ENCODE measurements around the gene KIAA1217. TPM values are rescaled to one million over a fixed set of nuclear protein-coding genes. Genes with fewer than 3 reads are reported as not detected.

The KIAA1217 gene
- total RNA-seq, 1 experiment from 2014 or later, result 18.6 TPM

DNA sequence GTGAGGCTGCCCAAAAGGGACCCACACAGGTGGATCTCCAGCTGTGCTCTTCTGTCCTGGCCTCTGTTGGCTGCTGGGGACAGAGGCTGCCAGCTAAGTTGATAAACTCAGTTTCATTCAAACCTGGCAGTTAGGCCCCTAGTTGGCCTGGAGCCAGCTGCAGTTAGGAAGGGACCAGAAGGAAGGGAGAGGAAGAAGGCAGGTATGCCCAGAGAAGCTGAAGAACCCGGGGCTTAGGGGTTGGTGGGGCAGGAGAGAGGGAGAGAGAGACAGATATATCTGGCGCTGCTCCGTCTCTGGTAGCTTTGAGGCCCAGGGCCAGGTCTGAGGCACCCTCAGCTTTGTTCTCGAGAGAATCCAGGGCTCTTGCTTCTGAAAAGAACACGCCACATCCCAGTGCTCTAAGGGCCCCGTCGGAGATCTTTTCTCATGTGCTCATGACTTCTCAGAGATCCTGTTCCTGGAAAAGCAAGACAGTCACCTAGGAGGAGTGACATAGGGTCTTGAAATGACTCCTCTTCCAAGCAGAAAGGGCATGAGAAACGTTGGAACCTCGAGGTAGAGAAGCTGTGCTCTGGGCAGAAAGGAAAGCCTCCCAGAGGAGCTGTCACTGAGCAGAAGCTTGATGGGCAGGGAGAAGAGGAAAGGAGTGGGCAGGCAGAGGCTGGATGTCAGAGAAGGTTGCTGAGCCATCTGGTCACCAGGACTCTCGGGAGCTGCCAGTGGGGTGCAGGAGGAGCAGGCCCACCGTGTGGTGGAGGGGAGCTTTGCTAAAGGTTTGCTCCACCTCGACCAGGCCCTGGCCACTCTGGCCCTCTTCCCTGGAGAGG is 361.1 kb downstream of the KIAA1217 start:
- Histone ChIP-seq H2BK12ac (ENCODE audit: insufficient read length, low read depth, low read length) (no peak overlapping the region), H4K5ac (ENCODE audit: insufficient read length, low read depth, low read length) (no peak overlapping the region), H4K8ac (replicated peaks; ENCODE audit: insufficient read length, low read depth, low read length) (no peak overlapping the region), H3K4me2 (ENCODE audit: insufficient read depth, insufficient read length, low read length) (no peak overlapping the region), H2AK5ac (ENCODE audit: insufficient read length, low read length) (no peak overlapping the region), H3K23me2 (ENCODE audit: insufficient read length, low read depth, low read length, poor library complexity, severe bottlenecking) (no peaks in the 10 kb centered on the region), H3K27me3 (ENCODE audit: insufficient read depth, low read length) (no peaks in the 10 kb centered on the region), H3K14ac (ENCODE audit: insufficient read depth, low read length) (no peak overlapping the region), H3K9me3 (ENCODE audit: control insufficient read depth, low read depth, low read length) (no peaks in the 10 kb centered on the region), H2BK15ac (ENCODE audit: low read depth, low read length) (no peak overlapping the region), H4K91ac (ENCODE audit: insufficient read length, low read depth, low read length) (no peak overlapping the region), H2AFZ (ENCODE audit: low read length) (no peak overlapping the region), H3K9ac (ENCODE audit: extremely low read depth, insufficient read length, low read length) (no peak overlapping the region), H4K20me1 (ENCODE audit: control insufficient read depth, insufficient read depth, insufficient read length) (no peaks in the 10 kb centered on the region), H3K79me2 (ENCODE audit: insufficient read depth, low read length) (no peaks in the 10 kb centered on the region), H3K79me1 (ENCODE audit: insufficient read depth, low read depth, low read length, poor library complexity, severe bottlenecking) (no peaks in the 10 kb centered on the region), H3T11ph (ENCODE audit: low read length) (no peak overlapping the region), H3K23ac (ENCODE audit: insufficient read length, low read depth, low read length) (no peak overlapping the region), H3K18ac (ENCODE audit: insufficient read length, low read depth, low read length) (no peak overlapping the region), H3K4me1 (ENCODE audit: insufficient read depth, low read length) (no peaks in the 10 kb centered on the region), H3K27ac (ENCODE audit: insufficient read length, low read depth, low read length) (no peak overlapping the region), H2BK120ac (ENCODE audit: low read depth, low read length, poor library complexity, severe bottlenecking) (no peak overlapping the region), H3K4ac (ENCODE audit: low read depth, low read length) (no peak overlapping the region), H2BK20ac (ENCODE audit: low read depth, low read length, poor library complexity, severe bottlenecking) (no peak overlapping the region), H3K56ac (ENCODE audit: insufficient read length, low read depth, low read length) (no peak overlapping the region), H2BK5ac (ENCODE audit: insufficient read length, low read length) (no peak overlapping the region)
- no peak overlapping the region for H3K27ac Mint-ChIP-seq
- DNase-seq, result no peak
- H3K9me3 Mint-ChIP-seq, result peaks cover 0 to 3% of the 10 kb centered on the region in 2 experiments; a peak in 1 of 5 replicates
- H3K27me3 Mint-ChIP-seq (ENCODE audit: low read depth), result peaks cover 5% of the 10 kb centered on the region
- no peak overlapping the region; a peak in 1 of 5 replicates for H3K4me3 Mint-ChIP-seq
- WGBS (ENCODE audit: extremely low coverage, insufficient read length, low lambda C conversion rate), result no CpG with 5 or more reads among the region's 12 CpGs
- peaks cover 0 to 5% (median 0%) of the 10 kb centered on the region in 3 experiments; a peak in 2 of 7 replicates for H3K36me3 Mint-ChIP-seq (ENCODE audit: insufficient read depth in 1 of 3, low read depth in 3 of 3)
- TF ChIP-seq, protein P1, sequence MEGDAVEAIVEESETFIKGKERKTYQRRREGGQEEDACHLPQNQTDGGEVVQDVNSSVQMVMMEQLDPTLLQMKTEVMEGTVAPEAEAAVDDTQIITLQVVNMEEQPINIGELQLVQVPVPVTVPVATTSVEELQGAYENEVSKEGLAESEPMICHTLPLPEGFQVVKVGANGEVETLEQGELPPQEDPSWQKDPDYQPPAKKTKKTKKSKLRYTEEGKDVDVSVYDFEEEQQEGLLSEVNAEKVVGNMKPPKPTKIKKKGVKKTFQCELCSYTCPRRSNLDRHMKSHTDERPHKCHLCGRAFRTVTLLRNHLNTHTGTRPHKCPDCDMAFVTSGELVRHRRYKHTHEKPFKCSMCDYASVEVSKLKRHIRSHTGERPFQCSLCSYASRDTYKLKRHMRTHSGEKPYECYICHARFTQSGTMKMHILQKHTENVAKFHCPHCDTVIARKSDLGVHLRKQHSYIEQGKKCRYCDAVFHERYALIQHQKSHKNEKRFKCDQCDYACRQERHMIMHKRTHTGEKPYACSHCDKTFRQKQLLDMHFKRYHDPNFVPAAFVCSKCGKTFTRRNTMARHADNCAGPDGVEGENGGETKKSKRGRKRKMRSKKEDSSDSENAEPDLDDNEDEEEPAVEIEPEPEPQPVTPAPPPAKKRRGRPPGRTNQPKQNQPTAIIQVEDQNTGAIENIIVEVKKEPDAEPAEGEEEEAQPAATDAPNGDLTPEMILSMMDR (conservative IDR thresholded peaks at IDR 0.05), result no peak
- H3K4me1 Mint-ChIP-seq, result peaks cover 10 to 16% of the 10 kb centered on the region in 2 experiments; a peak in 3 of 4 replicates

Measured in H9 (cell line).